GM12873 (cell line): ENCODE data around the gene GRM6.

Experiments
- CTCF ChIP-seq: IDR thresholded peaks from 2 replicates; pipeline ENCODE4 v1.5.1; 2012; ENCODE audit warnings: low read depth, mild to moderate bottlenecking, moderate library complexity, low read length, control low read depth; ENCODE audit not compliant: insufficient read depth; ENCODE audit errors: missing control alignments

GRM6 gene

GRCh38 chr5:178981381-178981780 is 13.7 kb downstream of the GRM6 start:
- no peak for TF ChIP-seq CTCF

GRCh38 chr5:178965465-178966055 is 29.6 kb downstream of the GRM6 start:
- no peak for TF ChIP-seq CTCF

- no peak for TF ChIP-seq CTCF
Observed at GRCh38 chr5:178941361-178941760, 53.8 kb downstream of the GRM6 start.

- no peak for TF ChIP-seq CTCF
Observed at GRCh38 chr5:178940569-178941360, 54.4 kb downstream of the GRM6 start, which contains the start of gene ZNF454. TSS of gene ZNF454 (plus strand) at chr5:178941198. CDS start at chr5:178942792, 1,594 bp downstream.

- no peak for TF ChIP-seq CTCF
Observed at GRCh38 chr5:178931846-178932760, 63.0 kb downstream of the GRM6 start.
